AG10803 (cell line): ENCODE results near the gene KRTAP16-1.
"Not testable (repeated sequence)": the region's sequence is repeated elsewhere in the genome, so short reads cannot be mapped to it uniquely, and the experiment has no call there.

Experiments used
- DNase-seq: peaks from one replicate; pipeline ENCODE4 v3.0.0; 2010; ENCODE audit warnings: low read depth
- H3K4me3 ChIP-seq: 2 replicates; pipeline ENCODE4 v1.5.1; 2011; ENCODE audit warnings: mild to moderate bottlenecking, low read length, control low read depth
- TF ChIP-seq, protein P1 (sequence below): conservative IDR thresholded peaks from 2 replicates; pipeline ENCODE4 v1.5.1; 2011; ENCODE audit warnings: mild to moderate bottlenecking, low read length, control low read depth, inconsistent platforms

KRTAP16-1 gene

GRCh38 chr17:41298458-41299135 lies 10.5 kb downstream of the KRTAP16-1 start:
- DNase-seq: no peak
- no peak overlapping the region for H3K4me3 ChIP-seq
- TF ChIP-seq, protein P1, sequence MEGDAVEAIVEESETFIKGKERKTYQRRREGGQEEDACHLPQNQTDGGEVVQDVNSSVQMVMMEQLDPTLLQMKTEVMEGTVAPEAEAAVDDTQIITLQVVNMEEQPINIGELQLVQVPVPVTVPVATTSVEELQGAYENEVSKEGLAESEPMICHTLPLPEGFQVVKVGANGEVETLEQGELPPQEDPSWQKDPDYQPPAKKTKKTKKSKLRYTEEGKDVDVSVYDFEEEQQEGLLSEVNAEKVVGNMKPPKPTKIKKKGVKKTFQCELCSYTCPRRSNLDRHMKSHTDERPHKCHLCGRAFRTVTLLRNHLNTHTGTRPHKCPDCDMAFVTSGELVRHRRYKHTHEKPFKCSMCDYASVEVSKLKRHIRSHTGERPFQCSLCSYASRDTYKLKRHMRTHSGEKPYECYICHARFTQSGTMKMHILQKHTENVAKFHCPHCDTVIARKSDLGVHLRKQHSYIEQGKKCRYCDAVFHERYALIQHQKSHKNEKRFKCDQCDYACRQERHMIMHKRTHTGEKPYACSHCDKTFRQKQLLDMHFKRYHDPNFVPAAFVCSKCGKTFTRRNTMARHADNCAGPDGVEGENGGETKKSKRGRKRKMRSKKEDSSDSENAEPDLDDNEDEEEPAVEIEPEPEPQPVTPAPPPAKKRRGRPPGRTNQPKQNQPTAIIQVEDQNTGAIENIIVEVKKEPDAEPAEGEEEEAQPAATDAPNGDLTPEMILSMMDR: no peak

- TF ChIP-seq, protein P1: no peak
- no peak overlapping the region for H3K4me3 ChIP-seq
- DNase-seq: no peak
Measured at GRCh38 chr17:41296846-41297245, 12.3 kb downstream of the KRTAP16-1 start.

- TF ChIP-seq, protein P1: no peak
- no peak overlapping the region for H3K4me3 ChIP-seq
- peak; percentile 45 for DNase-seq
Measured at GRCh38 chr17:41294016-41294415, 15.1 kb downstream of the KRTAP16-1 start.

GRCh38 chr17:41287050-41287449 lies 22.1 kb downstream of the KRTAP16-1 start:
- no peak for DNase-seq
- TF ChIP-seq, protein P1: no peak
- H3K4me3 ChIP-seq: no peak overlapping the region

DNA sequence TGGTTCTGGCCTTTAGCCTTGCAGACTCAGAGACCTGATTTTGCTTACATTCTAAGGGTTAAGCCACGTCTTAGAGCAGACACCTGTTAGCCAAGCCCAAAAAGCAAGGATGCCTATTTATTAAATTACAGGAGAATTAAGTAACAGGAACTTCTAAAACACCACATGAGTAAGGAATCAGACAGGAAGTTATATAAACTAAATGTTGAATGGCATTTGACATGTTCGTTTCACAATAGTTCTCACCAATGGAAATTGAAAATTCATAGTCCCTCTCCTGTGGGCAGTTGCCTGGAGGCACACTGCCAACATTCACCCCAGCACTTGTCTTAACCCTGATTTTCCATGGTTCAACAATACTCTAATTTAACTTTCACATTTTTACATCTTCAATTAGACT lies 24.6 kb downstream of the KRTAP16-1 start:
- no peak overlapping the region for H3K4me3 ChIP-seq
- TF ChIP-seq, protein P1: no peak
- DNase-seq: peak; percentile 55

GRCh38 chr17:41284043-41284442 lies 25.1 kb downstream of the KRTAP16-1 start:
- no peak overlapping the region for H3K4me3 ChIP-seq
- TF ChIP-seq, protein P1: no peak
- DNase-seq: peak; percentile 93

DNA sequence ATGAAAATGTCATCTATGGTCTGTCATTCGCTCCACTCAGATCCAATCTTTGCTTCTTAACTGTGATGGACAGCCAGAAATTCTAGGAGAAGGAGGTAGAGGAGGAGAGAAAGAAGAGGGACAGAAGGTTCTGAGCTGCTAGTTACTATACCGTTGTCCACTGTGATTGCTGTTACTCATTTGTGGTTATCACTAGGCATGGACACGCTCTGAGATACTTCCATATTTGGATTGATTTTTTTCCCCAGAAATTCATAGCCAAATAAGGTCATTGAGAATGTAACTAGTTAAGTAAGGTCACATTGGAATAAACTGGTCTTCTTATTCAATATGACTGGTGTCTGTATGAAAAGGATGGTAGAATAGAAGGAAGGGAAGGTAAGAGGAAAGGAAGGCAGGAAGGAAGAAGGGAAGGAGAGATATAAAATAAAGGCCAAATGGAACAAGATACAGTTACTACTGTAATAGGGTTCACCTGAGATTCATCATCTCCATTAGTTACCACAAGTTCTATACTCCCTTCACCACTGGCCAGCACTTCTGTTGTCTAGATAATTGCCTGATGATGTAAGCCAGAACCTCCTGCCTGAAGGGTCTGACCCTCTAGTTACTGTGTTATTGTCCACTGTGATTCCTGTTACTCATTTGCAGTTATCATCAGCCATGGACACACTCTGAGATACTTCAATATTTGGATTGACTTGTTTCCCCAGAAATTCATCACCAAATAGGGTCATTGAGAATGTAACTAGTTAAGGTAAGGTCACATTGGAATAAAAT lies 30.7 kb downstream of the KRTAP16-1 start:
- no peak for DNase-seq
- TF ChIP-seq, protein P1: no peak

DNA sequence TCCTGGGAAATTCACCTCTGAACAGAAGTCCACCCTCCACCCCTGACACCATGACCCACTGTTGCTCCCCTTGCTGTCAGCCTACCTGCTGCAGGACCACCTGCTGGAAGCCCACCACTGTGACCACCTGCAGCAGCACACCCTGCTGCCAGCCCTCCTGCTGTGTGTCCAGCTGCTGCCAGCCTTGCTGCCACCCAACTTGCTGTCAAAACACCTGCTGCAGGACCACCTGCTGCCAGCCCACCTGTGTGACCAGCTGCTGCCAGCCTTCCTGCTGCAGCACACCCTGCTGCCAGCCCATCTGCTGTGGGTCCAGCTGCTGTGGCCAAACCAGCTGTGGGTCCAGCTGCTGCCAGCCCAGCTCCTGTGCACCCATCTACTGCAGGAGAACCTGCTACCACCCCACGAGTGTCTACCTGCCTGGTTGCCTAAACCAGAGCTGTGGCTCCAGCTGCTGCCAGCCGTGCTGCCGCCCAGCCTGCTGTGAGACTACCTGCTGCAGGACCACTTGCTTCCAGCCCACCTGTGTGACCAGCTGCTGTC lies 33.4 kb downstream of the KRTAP16-1 start, which contains the start of gene KRTAP9-7:
KRTAP9-7 (plus strand) TSS at position 51 of the 543 bp plus-strand sequence; CDS start at position 51, 0 bp downstream.
- H3K4me3 ChIP-seq, DNase-seq: not testable (repeated sequence)

More for the DNA sequence above, 30.7 kb downstream of the KRTAP16-1 start:
- no peak overlapping the region for H3K4me3 ChIP-seq
